CD4-positive, alpha-beta T cell (primary cell): ENCODE measurements around the gene PMPCB. TPM values are rescaled to one million over a fixed set of nuclear protein-coding genes. Genes with fewer than 3 reads are reported as not detected.

Experiments used
- ATAC-seq: fragments of 200-7000 bp; cut with Tn5 transposase; one replicate; pipeline ENCODE4 v1.10.0; 2022; ENCODE audit warnings: mild to moderate bottlenecking; ENCODE audit not compliant: poor library complexity
- CTCF ChIA-PET: fragments of 350-600 bp; sonication (Branson Sonifier 250); formaldehyde crosslinking; loops from one replicate; lab custom pipeline; 2021; ENCODE audit warnings: antibody characterized with exemption, inconsistent platforms; lab: Charles Lee
- POLR2A ChIA-PET: fragments of 350-600 bp; sonication (Branson Sonifier 250); formaldehyde crosslinking; loops from one replicate; lab custom pipeline; 2021; ENCODE audit warnings: antibody characterized with exemption, inconsistent platforms; lab: Charles Lee
- DNase-seq, 14 experiments: peaks; one replicate each; pipeline ENCODE4 v3.0.0-alpha.2; 2013 to 2020; ENCODE audit warnings: mixed read lengths in 2 of 14
- H3K27ac ChIP-seq, 2 donors: one replicate each; pipeline versions ENCODE4 v1.5.1 to v1.7.0; 2013; ENCODE audit warnings: low read length in 2 of 2, low read depth in 1 of 2, mild to moderate bottlenecking in 1 of 2
- H3K27me3 ChIP-seq, 2 experiments: 1 replicate in 1 of 2; 2 replicates in 1 of 2; pipeline versions ENCODE4 v1.6.1 to v1.7.0; 2013; ENCODE audit warnings: low read length in 2 of 2, control low read depth in 1 of 2, mild to moderate bottlenecking in 1 of 2, moderate library complexity in 1 of 2; ENCODE audit not compliant: insufficient read depth in 2 of 2, control insufficient read depth in 1 of 2
- H3K36me3 ChIP-seq: one replicate; pipeline ENCODE4 v1.6.1; 2013; ENCODE audit warnings: low read length, control low read depth; ENCODE audit not compliant: insufficient read depth
- H3K4me1 ChIP-seq: one replicate; pipeline ENCODE4 v1.6.1; 2013; ENCODE audit warnings: low read length, control low read depth; ENCODE audit not compliant: insufficient read depth
- H3K4me3 ChIP-seq: one replicate; pipeline ENCODE4 v1.5.1; 2013; ENCODE audit warnings: mild to moderate bottlenecking, low read length, moderate library complexity
- H3K9me3 ChIP-seq, 2 experiments: 1 replicate in 1 of 2; 2 replicates in 1 of 2; pipeline versions ENCODE4 v1.6.1 to v1.7.0; 2013; ENCODE audit warnings: low read length in 2 of 2, mild to moderate bottlenecking in 2 of 2, control low read depth in 1 of 2, moderate library complexity in 1 of 2; ENCODE audit not compliant: control insufficient read depth in 1 of 2, insufficient read depth in 1 of 2
- H3K27ac Mint-ChIP-seq: one replicate; pipeline ENCODE4 v1.8.0; 2020; ENCODE audit warnings: mixed read lengths
- H3K27me3 Mint-ChIP-seq: one replicate; pipeline ENCODE4 v1.8.0; 2021; ENCODE audit warnings: mixed read lengths
- H3K36me3 Mint-ChIP-seq: one replicate; pipeline ENCODE4 v1.8.0; 2021; ENCODE audit warnings: low read depth, mixed read lengths
- H3K4me1 Mint-ChIP-seq: one replicate; pipeline ENCODE4 v1.8.0; 2021; ENCODE audit warnings: low read depth, mixed read lengths
- H3K4me3 Mint-ChIP-seq: one replicate; pipeline ENCODE4 v1.8.0; 2020; ENCODE audit warnings: mild to moderate bottlenecking, mixed read lengths
- H3K9me3 Mint-ChIP-seq: one replicate; pipeline ENCODE4 v1.8.0; 2020; ENCODE audit warnings: mixed read lengths
- intact Hi-C, 2 experiments: fragments of 100-400 bp; cut with DNase I in 1 of 2; cut with micrococcal nuclease in 1 of 2; formaldehyde crosslinking; loops; one replicate each; pipeline versions ENCODE4 v1.15.1 to v1.9.0; 2023 to 2025; cut with DNase I, micrococcal nuclease
- total RNA-seq, 174 experiments: library from RNA in 2 of 174; stranded (reverse) in 2 of 174; gene quantifications; one replicate each; pipeline ENCODE4 v1.2.3 and lab custom pipeline; 2021 to 2026
- TF ChIP-seq, protein P1 (sequence below): fragments of 200-600 bp; IDR thresholded peaks from one replicate; pipeline ENCODE4 v1.8.0; 2022; ENCODE audit warnings: antibody characterized with exemption, mild to moderate bottlenecking

The PMPCB gene
- total RNA-seq, 2 experiments from 2014 or later, result 101 to 103 TPM

DNA sequence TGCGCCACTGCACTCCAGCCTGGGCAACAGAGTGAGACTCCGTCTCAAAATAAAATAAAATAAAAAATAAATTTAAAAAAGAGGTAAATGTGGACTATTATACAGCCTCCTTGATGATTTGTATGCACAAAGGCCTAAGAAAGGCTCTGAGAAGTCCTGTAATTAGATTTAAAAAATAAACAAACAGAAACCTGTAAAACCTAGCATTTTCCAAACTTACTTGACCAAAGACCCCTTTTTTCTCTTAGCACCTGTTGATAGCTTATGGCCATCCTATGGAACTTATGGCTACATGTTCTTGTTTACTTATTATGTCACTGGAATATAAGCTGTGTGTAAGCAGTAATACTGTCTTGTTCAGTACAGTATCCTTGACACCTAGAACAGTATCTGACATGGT is 41.6 kb downstream of the PMPCB start:
- Mint-ChIP-seq H3K9me3 (no peaks in the 10 kb centered on the region), H3K36me3 (peaks cover 70% of the 10 kb centered on the region), H3K27ac (no peak overlapping the region), H3K4me1 (peaks cover 38% of the 10 kb centered on the region), H3K4me3 (no peak overlapping the region), H3K27me3 (no peaks in the 10 kb centered on the region)
- no peak for DNase-seq
- Histone ChIP-seq H3K27me3 (no peaks in the 10 kb centered on the region), H3K27ac (no peak overlapping the region), H3K4me3 (no peak overlapping the region), H3K36me3 (peaks cover 64% of the 10 kb centered on the region), H3K4me1 (peaks cover 9% of the 10 kb centered on the region), H3K9me3 (no peaks in the 10 kb centered on the region)
- no peak for ATAC-seq
- intact Hi-C loops, result no loop called here
- POLR2A ChIA-PET, result no interaction called here
- TF ChIP-seq, protein P1, sequence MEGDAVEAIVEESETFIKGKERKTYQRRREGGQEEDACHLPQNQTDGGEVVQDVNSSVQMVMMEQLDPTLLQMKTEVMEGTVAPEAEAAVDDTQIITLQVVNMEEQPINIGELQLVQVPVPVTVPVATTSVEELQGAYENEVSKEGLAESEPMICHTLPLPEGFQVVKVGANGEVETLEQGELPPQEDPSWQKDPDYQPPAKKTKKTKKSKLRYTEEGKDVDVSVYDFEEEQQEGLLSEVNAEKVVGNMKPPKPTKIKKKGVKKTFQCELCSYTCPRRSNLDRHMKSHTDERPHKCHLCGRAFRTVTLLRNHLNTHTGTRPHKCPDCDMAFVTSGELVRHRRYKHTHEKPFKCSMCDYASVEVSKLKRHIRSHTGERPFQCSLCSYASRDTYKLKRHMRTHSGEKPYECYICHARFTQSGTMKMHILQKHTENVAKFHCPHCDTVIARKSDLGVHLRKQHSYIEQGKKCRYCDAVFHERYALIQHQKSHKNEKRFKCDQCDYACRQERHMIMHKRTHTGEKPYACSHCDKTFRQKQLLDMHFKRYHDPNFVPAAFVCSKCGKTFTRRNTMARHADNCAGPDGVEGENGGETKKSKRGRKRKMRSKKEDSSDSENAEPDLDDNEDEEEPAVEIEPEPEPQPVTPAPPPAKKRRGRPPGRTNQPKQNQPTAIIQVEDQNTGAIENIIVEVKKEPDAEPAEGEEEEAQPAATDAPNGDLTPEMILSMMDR, result no peak
- CTCF ChIA-PET, result no interaction called here

DNA sequence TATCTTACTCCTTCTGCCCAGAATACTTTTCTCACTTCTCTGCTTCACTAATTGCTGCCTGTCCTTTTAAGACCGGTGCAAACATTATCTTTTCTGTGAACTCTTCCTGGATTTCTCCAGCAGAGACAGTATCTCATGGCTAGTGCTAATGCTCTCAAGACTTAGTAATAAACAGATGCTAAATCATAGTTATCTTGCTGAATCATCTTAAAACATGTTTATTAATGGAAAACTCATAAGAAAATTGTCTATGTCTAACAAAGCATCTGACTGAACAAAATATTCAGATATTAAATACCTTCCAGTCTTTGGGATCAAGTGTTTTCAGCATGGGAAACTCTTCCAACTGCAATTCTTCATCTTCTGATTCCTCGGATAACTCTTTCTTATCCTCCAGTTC is 44.2 kb downstream of the PMPCB start:
- Histone ChIP-seq H3K36me3 (peaks cover 40% of the 10 kb centered on the region), H3K27me3 (no peaks in the 10 kb centered on the region), H3K4me1 (peaks cover 13% of the 10 kb centered on the region), H3K4me3 (no peak overlapping the region), H3K27ac (no peak overlapping the region), H3K9me3 (no peaks in the 10 kb centered on the region)
- Mint-ChIP-seq H3K4me3 (peak overlapping the region; percentile 7), H3K9me3 (no peaks in the 10 kb centered on the region), H3K27me3 (no peaks in the 10 kb centered on the region), H3K4me1 (peaks cover 56% of the 10 kb centered on the region), H3K36me3 (peaks cover 64% of the 10 kb centered on the region), H3K27ac (peak overlapping the region; percentile 5)
- intact Hi-C loops, result loop anchor here in 1 of 2 experiments (5.0 kb wide), 3 partner anchors 194 to 866 kb away; partner anchors contain the start of genes ARMC10, NAPEPLD and ORC5
- POLR2A ChIA-PET, result no interaction called here
- ATAC-seq (no peak), DNase-seq (no peak)
- TF ChIP-seq, protein P1, result no peak
- CTCF ChIA-PET, result no interaction called here

DNA sequence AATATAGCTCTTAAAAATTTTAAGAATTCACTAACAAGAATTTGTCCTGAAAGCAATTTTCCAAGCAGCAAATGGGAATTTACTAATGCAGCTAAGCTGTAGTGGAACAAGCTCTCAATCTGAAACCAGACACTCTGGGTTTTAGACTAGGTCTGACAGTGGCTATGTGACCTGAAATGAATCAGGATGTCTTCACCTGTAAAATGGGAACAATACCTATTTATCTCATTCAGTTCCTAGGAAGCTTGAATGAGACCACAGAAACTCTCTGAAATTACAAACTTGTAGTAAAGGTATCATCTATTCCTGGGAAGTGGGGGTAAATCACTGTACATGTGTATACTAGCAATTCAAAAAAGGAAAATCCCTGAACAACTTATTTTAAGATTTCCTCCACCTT is 46.1 kb downstream of the PMPCB start:
- no peak for DNase-seq
- Mint-ChIP-seq H3K27me3 (no peaks in the 10 kb centered on the region), H3K4me1 (peaks cover 69% of the 10 kb centered on the region), H3K27ac (peak overlapping the region; percentile 85), H3K36me3 (peaks cover 58% of the 10 kb centered on the region), H3K9me3 (no peaks in the 10 kb centered on the region), H3K4me3 (peak overlapping the region; percentile 97)
- Histone ChIP-seq H3K4me3 (peak overlapping the region; percentile 94), H3K4me1 (peaks cover 20% of the 10 kb centered on the region), H3K27me3 (no peaks in the 10 kb centered on the region), H3K9me3 (no peaks in the 10 kb centered on the region), H3K27ac (peak overlapping the region in 1 of 2 donors; percentile 82), H3K36me3 (peaks cover 25% of the 10 kb centered on the region)
- ChIA-PET POLR2A (interaction anchor here (1.5 kb wide), 1 partner anchor 46 kb away, joined by 6 read pairs; the partner anchor contains the start of gene PMPCB), CTCF (no interaction called here)
- intact Hi-C loops, result loop anchor here in 1 of 2 experiments (2.0 to 5.0 kb wide), 4 partner anchors 45 to 864 kb away; partner anchors contain the start of genes ARMC10, NAPEPLD and ORC5
- TF ChIP-seq, protein P1, result no peak
- ATAC-seq, result no peak
